Kidney tubule cell (primary cell): ENCODE data around the gene RHOBTB3.
"Not testable (repeated sequence)": the region's sequence is repeated elsewhere in the genome, so short reads cannot be mapped to it uniquely, and the experiment has no call there.

Experiments used
- DNase-seq: peaks from one replicate; pipeline ENCODE4 v3.0.0-alpha.2; 2018; ENCODE audit warnings: low spot score

RHOBTB3 gene

DNA sequence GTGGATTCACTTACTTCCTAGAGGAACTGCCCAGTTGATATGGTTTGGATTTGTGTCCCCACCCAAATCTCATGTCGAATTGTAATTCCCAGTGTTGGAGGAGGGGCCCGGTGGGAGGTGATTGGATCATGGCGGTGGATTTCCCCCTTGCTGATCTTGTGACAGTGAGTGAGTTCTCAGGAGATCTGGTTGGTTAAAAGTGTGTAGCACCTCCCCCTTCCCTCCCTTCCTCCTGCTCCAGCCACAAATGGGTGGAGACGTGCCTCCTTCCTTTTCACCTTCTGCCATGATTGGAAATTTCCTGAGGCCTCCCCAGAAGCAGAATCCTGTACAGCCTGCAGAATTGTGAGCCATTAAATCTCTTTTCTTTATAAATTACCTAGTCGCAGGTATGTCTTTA lies 17.9 kb upstream of the RHOBTB3 start:
- not testable (repeated sequence) for DNase-seq

DNA sequence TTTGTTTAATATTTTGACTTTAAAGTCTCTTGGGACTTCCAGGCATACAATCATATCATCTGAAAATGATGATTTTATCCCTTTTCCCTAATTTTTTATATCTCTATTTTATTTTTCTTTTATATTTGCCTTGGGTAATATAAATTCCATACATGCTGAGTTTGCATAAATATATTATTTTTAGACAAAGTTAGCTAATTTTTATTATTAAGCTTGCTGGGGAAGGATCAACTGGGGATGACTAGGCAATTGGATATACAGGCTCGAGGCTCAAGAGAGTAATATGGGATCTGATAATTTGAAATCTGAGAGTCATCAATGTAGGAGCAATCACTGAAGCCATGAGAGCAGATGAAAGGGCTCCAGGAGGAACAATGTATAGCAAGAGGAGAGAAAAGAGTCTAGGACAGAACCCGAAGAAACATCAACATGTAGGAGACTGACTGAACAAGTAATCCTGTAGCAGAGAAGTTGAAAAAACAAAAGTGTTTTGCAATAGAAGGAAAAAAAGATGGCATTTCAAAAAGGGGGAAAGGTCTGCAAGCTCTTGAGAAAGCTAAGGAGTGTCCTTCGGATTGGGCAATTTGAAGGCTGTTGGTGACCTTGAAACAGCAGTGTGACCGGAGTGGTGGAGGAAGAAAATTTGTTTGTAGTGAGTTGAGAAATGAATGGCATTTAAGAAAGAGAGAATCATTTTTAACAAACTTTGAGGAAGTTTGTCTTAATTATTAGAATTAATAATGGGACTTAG lies 17.0 kb upstream of the RHOBTB3 start:
- no peak for DNase-seq

GRCh38 chr5:95715799-95716461 lies 15.2 kb upstream of the RHOBTB3 start:
- peak; percentile 85 for DNase-seq

DNA sequence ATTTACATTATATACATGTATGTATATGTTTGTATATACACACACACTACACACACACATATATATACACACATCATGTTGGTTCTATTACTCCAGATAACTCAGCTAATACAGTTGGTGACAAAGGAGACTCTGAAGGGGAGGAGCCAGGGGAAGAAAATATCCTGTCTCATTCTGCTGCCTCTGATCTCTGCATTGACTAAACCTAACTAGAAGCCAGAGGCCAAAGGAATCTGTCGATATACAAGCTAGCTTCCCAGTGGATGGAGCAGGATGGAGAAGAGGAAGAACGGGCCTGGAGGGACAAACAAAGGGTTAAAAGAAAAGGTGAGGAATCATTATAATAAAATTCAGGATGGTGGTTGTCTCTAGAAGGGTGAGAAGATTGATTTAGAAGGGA lies 13.7 kb upstream of the RHOBTB3 start:
- no peak for DNase-seq

DNA sequence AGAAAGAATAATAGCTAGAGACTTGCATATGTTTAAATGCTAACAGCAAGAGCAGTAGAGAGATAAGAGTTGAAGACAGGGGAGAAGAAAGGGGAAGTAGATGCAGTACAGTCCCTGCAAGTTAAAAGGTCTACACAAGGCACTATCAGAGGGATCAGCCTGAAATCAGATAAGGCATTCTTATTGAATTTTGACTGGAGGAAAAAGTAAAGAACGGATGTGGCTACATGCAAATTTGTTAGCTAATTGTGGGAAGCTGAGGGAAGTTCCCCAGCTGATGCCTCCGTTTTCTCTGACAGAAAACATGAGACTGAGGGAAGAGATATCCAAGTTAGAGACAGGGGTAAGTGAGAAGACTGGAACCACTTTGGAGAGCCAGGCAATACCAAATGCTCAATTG lies 12.9 kb upstream of the RHOBTB3 start:
- no peak for DNase-seq

GRCh38 chr5:95718738-95719137 lies 12.4 kb upstream of the RHOBTB3 start:
- DNase-seq: no peak

GRCh38 chr5:95720094-95720786 lies 10.9 kb upstream of the RHOBTB3 start:
- DNase-seq: no peak

DNA sequence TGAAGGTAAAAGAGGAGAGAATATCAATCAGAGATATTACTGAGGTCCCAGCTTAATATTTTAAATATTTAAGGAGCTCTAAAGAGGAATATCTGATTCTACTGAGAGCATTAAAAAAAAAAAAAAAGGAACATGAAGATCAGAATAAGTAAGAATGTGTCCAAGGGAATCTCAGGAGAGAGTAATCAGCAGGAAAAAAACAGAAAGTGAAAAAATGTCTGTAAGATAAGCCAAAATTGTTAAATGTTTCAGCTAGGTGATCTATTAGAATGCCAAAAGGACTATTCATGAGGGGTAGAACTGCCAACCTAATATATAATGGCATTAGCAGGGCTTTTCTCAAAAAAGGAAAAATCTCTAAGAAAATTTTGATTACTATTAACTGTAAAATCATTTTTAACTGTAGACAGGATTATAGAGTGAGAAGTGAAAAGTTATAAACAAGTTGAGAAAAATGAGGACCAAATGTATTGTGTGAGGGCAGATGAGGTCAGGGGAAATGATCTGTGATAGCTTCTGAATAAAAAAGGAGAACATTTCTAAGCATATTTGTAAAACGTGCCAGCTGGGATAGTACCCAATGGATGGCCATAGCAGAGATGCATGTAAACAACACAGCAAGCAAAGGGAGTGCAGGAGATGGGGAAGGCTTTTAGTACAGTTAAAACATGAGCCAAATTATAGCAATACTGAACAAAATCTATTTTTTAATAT lies 9.4 kb upstream of the RHOBTB3 start:
- DNase-seq: no peak

- DNase-seq: no peak
These were observed 7.3 kb upstream of the RHOBTB3 start for GRCh38 chr5:95723632-95724369.

DNA sequence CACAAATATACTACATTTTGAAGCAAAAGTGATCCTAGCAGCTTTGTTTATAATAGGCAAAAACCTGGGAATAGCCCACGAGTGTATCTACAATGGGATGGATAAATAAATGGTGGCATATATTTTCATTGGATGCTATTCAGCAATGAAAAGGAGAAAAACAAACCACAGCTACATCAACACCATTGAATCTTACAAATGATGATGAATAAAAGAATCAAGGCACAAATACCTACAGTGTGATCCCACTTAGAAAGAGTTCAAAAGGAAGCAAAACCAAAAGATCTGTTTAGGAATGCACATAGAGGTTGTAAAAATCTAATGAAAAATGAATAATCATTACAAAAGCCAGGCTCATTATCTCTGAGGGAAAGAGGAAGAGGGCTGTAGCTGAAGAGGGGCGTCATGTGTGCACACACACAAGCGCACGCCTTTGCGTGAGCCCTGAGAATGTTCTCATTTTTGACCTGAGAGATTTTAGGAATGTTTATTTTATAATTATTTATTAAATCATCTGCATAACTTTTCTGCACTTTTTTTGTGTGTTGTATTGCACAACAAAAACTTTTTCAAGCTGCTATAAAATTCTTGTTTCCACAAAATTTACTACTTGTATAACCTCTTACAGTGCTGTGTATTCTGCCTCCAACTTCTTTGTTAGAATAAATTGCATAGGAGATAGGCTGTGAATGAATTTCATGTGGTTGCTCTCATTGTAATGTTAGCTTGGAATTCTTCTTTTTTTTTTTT lies 5.9 kb upstream of the RHOBTB3 start:
- no peak for DNase-seq

- no peak for DNase-seq
These were observed 5.0 kb upstream of the RHOBTB3 start for GRCh38 chr5:95725937-95726810.

DNA sequence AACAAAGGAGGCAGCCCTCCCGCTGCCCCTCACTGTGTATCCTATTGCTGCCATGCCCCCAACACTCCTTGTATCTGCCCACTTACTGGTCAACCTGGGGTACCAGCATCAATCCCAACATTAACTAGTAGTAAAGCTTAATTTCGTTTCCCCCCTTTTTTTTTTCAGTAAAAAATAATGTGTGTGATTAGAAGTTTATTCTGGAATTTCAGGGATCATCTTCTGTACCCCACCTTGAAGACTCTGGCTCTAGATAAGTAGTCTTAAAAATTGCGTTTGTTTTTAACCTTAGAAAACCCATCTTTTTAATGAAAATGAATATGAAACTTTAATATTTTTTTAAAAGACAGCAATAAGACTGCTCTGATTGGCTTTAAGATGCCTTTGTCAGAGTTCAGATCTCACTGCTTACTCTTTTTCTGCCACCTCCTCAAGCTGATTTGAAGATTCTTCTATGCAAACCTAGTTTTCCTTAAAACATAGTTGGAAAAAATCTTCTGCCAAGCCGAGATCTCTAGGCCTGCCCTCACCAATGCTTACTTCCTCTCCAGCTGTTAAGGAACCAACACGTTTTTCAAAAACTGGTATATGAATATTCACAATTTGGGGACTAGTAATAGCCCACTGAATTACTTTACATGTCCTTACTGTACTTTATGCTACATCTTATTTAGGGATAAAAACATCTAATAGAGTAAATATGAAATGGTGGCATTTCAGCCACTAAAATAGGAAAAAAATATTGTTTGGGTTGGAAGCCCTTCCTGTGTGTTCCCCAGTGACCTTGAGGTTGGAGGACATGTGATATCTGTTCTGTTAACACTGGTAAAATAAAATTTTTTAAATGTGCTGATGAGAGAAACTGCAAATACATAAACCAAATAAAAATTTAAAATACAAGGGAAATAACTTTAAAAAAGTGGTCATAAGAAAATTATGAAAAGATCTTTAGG lies 4.0 kb upstream of the RHOBTB3 start:
- no peak for DNase-seq

DNA sequence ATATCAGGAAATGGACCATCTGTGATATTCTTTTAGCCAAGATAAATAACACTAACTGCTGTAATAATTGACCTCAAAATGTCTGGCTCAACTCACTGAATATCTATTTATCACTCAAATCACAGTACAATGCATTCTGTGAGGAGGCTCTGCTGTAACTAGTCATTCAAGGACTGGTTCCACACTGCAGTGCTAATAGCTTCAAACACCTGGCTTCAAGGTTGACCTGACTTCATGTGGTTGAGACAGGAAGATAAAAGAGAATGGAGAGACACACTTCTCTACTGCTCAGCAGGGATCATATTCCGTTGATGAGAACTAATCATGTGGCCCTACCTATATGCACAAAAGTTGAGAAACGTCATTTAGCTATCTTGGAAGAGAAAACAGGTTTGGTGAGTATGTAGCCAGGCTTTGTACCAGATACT lies 3.4 kb upstream of the RHOBTB3 start:
- DNase-seq: peak; percentile 22

DNA sequence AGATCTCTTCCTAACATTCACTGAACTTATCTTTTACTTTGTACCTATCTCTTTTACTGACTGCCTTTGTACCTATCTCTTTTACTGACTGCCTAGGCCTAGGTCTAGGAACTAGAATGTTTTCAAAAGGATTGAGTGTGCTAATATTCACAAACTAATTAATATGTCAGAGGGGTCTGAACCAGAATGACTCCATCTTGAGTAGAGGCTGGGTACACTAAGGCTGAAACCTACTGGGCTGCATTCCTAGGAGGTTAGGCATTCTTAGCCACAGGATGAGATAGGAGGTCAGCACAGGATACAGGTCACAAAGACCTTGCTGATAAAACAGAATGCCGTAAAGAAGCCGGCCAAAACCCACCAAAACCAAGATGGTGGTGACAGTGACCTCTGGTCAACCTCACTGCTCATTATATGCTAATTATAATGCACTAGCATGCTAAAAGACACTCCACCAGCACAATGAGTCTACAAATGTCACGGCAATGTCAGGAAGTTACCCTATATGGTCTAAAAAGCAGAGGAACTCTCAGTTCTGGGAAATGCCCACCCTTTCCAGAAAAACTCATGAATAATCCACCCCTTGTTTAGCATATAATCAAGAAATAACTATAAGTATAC lies 2.5 kb upstream of the RHOBTB3 start:
- DNase-seq: peak; percentile 53

DNA sequence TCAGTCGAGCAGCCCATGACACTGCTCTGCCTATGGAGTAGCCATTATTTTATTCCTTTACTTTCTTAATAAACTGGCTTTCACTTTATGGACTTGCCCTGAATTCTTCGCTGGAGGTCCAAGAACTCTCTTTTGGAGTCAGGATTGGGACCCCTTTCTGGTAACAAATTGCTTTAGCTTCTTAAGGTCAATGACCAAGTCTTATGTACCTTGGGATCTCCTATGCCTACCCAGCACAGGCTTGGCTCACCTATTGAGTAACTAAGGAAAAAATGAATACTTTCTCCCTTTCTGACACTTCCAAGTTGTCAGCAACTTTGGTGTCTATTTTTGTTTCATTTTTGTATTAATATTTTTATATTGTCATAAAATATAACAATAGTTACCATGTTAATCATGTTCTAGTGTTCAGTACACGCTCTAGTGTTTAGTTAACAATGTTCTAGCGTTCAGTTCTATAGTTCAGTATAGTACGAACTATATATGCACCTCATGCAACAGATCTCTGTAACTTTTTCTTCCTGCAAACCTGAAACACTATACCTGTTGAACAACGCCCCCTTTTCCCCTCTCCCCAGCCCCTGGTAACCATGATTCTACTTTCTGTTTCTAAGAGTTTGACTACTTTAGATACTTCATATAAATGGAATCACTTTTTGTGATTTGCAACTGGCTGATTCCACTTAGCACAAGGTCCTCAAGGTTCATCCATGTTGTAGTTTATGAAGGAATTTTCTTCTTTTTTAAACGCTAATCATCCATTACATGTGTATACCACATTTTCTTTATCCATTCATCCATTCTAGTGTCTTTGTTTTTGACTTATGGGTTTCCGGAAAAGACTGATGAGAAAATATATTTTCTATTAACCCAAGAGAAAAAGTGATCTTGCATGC lies 1.8 kb upstream of the RHOBTB3 start:
- no peak for DNase-seq

- DNase-seq: no peak
These were observed 980 bp upstream of the RHOBTB3 start for GRCh38 chr5:95730011-95730700.
